HepG2 (cell line): ENCODE measurements around the gene UBE2Q1. TPM values are rescaled to one million over a fixed set of nuclear protein-coding genes. Genes with fewer than 3 reads are reported as not detected.

Source experiments
- GATAD2A ChIP-seq: IDR thresholded peaks from 2 replicates; pipeline ENCODE4 v1.6.1; 2016
- RARA ChIP-seq: IDR thresholded peaks from 2 replicates; pipeline ENCODE4 v1.6.1; 2016; ENCODE audit warnings: missing genetic modification reagents, missing compliant biosample characterization
- SATB2 ChIP-seq: sonication (generic); formaldehyde crosslinking; IDR thresholded peaks from 2 replicates; pipeline ENCODE4 v1.5.0; 2020; ENCODE audit warnings: missing genetic modification reagents
- ZFP90 ChIP-seq: sonication (generic); formaldehyde crosslinking; IDR thresholded peaks from 2 replicates; pipeline ENCODE4 v1.8.0; 2022; ENCODE audit warnings: missing genetic modification reagents, mild to moderate bottlenecking, inconsistent platforms, borderline replicate concordance
- ZNF20 ChIP-seq: sonication (generic); formaldehyde crosslinking; IDR thresholded peaks from 2 replicates; pipeline ENCODE4 v1.4.0; 2020; ENCODE audit warnings: mild to moderate bottlenecking, moderate library complexity, missing genetic modification reagents
- ZNF24 ChIP-seq: fragments of 450-650 bp; IDR thresholded peaks from 2 replicates; pipeline ENCODE4 v1.6.1; 2017; ENCODE audit warnings: antibody characterized with exemption, mild to moderate bottlenecking
- ZNF510 ChIP-seq: sonication (generic); formaldehyde crosslinking; IDR thresholded peaks from 2 replicates; pipeline ENCODE4 v1.4.0; 2020; ENCODE audit warnings: low read depth, mild to moderate bottlenecking, missing genetic modification reagents
- ZNF678 ChIP-seq: sonication (generic); formaldehyde crosslinking; IDR thresholded peaks from 2 replicates; pipeline ENCODE4 v1.4.0; 2020; ENCODE audit warnings: mild to moderate bottlenecking, missing genetic modification reagents
- polyA plus RNA-seq, 8 experiments: library from polyadenylated mRNA; depleted of rRNA in 3 of 8; stranded (reverse) in 7 of 8; unstranded in 1 of 8; fragments of >200 nt; fragmentation: Illumina TruSeq in 4 of 8; extraction: Trizol in 4 of 8; gene quantifications; 2 replicates each; pipeline versions ENCODE4 v1.2.1 to v1.2.3, GENCODE V29; 2011 to 2016; ENCODE audit warnings: low read depth in 4 of 8, missing spikeins in 1 of 8, mixed read lengths in 1 of 8; ENCODE audit not compliant: insufficient read depth in 1 of 8
- total RNA-seq, 5 experiments: library from RNA; depleted of rRNA; stranded (reverse); fragments of >200 nt; fragmentation: Illumina TruSeq; extraction: Trizol; gene quantifications; 2 replicates each; pipeline ENCODE4 v1.2.3, GENCODE V29; 2016; ENCODE audit warnings: low read depth in 1 of 5
- TF ChIP-seq, protein P1 (sequence below): sonication (generic); formaldehyde crosslinking; conservative IDR thresholded peaks from 2 replicates; pipeline ENCODE4 v1.4.0; 2020; ENCODE audit warnings: missing genetic modification reagents
- TF ChIP-seq, protein P2 (sequence below): sonication (generic); formaldehyde crosslinking; IDR thresholded peaks from 2 replicates; pipeline ENCODE4 v1.8.0; 2022; ENCODE audit warnings: mild to moderate bottlenecking, missing genetic modification reagents, borderline replicate concordance

The UBE2Q1 gene
- total and polyA plus RNA-seq, 2 of the 13 experiments (the other 11 are each of a cell fraction or from before 2014, with no cell fraction given), result 11.7 to 41.7 TPM

DNA sequence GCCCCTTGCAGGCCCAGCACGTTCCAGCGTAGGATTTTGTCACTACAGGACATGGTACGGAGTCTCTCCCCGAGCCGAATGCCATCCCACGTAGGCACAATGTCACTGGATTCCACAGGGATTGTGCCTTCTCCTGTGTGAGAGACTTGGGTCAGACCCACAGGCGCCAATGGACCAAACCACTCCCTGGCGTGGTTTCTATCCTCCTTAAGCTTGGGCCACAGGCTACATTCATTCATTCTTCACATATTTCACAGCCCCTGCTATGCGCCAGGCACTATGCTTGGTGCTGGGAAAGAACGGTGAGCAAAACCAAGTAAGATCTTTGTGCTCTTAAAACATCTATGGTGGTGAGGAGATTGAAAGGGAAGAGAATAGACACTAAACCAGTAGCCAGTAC, 27.8 kb upstream of the UBE2Q1 start (continued):
- TF ChIP-seq ZFP90 (CRISPR knock-in tag) (no peak), ZNF20 (CRISPR knock-in tag) (no peak), SATB2 (CRISPR knock-in tag) (no peak), ZNF678 (CRISPR knock-in tag) (no peak), ZNF510 (no peak), RARA (CRISPR knock-in tag) (no peak), ZNF24 (no peak), GATAD2A (CRISPR knock-in tag) (no peak)
- TF ChIP-seq, protein P1, sequence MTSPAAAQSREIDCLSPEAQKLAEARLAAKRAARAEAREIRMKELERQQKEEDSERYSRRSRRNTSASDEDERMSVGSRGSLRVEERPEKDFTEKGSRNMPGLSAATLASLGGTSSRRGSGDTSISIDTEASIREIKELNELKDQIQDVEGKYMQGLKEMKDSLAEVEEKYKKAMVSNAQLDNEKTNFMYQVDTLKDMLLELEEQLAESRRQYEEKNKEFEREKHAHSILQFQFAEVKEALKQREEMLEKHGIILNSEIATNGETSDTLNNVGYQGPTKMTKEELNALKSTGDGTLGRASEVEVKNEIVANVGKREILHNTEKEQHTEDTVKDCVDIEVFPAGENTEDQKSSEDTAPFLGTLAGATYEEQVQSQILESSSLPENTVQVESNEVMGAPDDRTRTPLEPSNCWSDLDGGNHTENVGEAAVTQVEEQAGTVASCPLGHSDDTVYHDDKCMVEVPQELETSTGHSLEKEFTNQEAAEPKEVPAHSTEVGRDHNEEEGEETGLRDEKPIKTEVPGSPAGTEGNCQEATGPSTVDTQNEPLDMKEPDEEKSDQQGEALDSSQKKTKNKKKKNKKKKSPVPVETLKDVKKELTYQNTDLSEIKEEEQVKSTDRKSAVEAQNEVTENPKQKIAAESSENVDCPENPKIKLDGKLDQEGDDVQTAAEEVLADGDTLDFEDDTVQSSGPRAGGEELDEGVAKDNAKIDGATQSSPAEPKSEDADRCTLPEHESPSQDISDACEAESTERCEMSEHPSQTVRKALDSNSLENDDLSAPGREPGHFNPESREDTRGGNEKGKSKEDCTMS, result no peak
- TF ChIP-seq, protein P2, sequence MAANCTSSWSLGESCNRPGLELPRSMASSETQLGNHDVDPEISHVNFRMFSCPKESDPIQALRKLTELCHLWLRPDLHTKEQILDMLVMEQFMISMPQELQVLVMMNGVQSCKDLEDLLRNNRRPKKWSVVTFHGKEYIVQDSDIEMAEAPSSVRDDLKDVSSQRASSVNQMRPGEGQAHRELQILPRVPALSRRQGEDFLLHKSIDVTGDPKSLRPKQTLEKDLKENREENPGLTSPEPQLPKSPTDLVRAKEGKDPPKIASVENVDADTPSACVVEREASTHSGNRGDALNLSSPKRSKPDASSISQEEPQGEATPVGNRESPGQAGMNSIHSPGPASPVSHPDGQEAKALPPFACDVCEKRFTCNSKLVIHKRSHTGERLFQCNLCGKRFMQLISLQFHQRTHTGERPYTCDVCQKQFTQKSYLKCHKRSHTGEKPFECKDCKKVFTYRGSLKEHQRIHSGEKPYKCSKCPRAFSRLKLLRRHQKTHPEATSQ (CRISPR knock-in tag), result no peak
